Hepatocyte (in vitro differentiated cells): ENCODE results near the gene ARFGEF3. TPM values are rescaled to one million over a fixed set of nuclear protein-coding genes. Genes with fewer than 3 reads are reported as not detected.

Experiments used
- DNase-seq: peaks from one replicate; pipeline ENCODE4 v3.0.0-alpha.2; 2016; ENCODE audit warnings: low spot score
- H2AFZ ChIP-seq: fragments of 200-600 bp; sonication (generic); 2 replicates; pipeline ENCODE4 v1.6.0; 2016; ENCODE audit warnings: antibody characterized with exemption, mild to moderate bottlenecking
- H3K27ac ChIP-seq: fragments of 200-600 bp; sonication (generic); 2 replicates; pipeline ENCODE4 v1.5.1; 2016; ENCODE audit warnings: mild to moderate bottlenecking
- H3K27me3 ChIP-seq: fragments of 200-600 bp; sonication (generic); 2 replicates; pipeline ENCODE4 v1.6.1; 2016
- H3K36me3 ChIP-seq: fragments of 200-600 bp; sonication (generic); replicated peaks from 2 replicates; pipeline ENCODE4 v1.5.1; 2016; ENCODE audit warnings: low read depth; ENCODE audit not compliant: insufficient read depth
- H3K4me1 ChIP-seq: fragments of 200-600 bp; sonication (generic); 2 replicates; pipeline ENCODE4 v1.5.1; 2016; ENCODE audit warnings: mild to moderate bottlenecking, moderate library complexity; ENCODE audit not compliant: insufficient read depth
- H3K4me2 ChIP-seq: fragments of 200-600 bp; sonication (generic); 2 replicates; pipeline ENCODE4 v1.6.0; 2016
- H3K4me3 ChIP-seq: fragments of 200-600 bp; sonication (generic); 2 replicates; pipeline ENCODE4 v1.5.1; 2016; ENCODE audit warnings: mild to moderate bottlenecking
- H3K79me2 ChIP-seq: fragments of 200-600 bp; sonication (generic); 2 replicates; pipeline ENCODE4 v1.6.0; 2017; ENCODE audit warnings: mild to moderate bottlenecking
- H3K9me2 ChIP-seq: fragments of 200-600 bp; sonication (generic); replicated peaks from 2 replicates; pipeline ENCODE4 v1.6.0; 2017; ENCODE audit warnings: mild to moderate bottlenecking; ENCODE audit not compliant: insufficient read depth
- H3K9me3 ChIP-seq: fragments of 200-600 bp; sonication (generic); 2 replicates; pipeline ENCODE4 v1.5.1; 2016; ENCODE audit warnings: low read depth, mild to moderate bottlenecking
- H4K20me1 ChIP-seq: fragments of 200-600 bp; sonication (generic); 2 replicates; pipeline ENCODE4 v1.6.0; 2016; ENCODE audit warnings: mild to moderate bottlenecking; ENCODE audit not compliant: insufficient read depth, poor library complexity, severe bottlenecking
- CTCF ChIP-seq: fragments of 200-600 bp; sonication (generic); IDR thresholded peaks from 2 replicates; pipeline ENCODE4 v1.5.1; 2016; ENCODE audit warnings: antibody characterized with exemption, mild to moderate bottlenecking; ENCODE audit not compliant: poor library complexity
- EZH2 ChIP-seq: fragments of 200-600 bp; sonication (generic); IDR thresholded peaks from 2 replicates; pipeline ENCODE4 v1.6.1; 2016; ENCODE audit warnings: antibody characterized with exemption, mild to moderate bottlenecking, borderline replicate concordance
- EZH2phosphoT487 ChIP-seq: fragments of 200-600 bp; sonication (generic); IDR thresholded peaks from one replicate; pipeline ENCODE4 v1.6.1; 2018; ENCODE audit warnings: antibody characterized with exemption, mild to moderate bottlenecking, low read depth, moderate library complexity; ENCODE audit not compliant: unreplicated experiment, severe bottlenecking
- WGBS: methylation state at CpG from one replicate; pipeline ENCODE4 v1.1.6; 2016; ENCODE audit warnings: low lambda C conversion rate; ENCODE audit errors: missing lambda C conversion rate; 5-methylcytosine and 5-hydroxymethylcytosine counted together
- polyA plus RNA-seq: library from polyadenylated mRNA; unstranded; fragments of >200 nt; fragmentation: Nextera tagmentation; extraction: Ambion mirVana; gene quantifications from 2 replicates; pipeline ENCODE4 v1.2.1, GENCODE V29; 2016
- total RNA-seq: library from RNA; depleted of rRNA; stranded (reverse); fragments of >200 nt; gene quantifications from 2 replicates; pipeline ENCODE4 v1.2.3, GENCODE V29; 2014

Gene ARFGEF3
- total and polyA plus RNA-seq, 2 experiments from 2014 or later: 0.83 to 3.9 TPM

GRCh38 chr6:138227316-138227781 lies 65.6 kb downstream of the ARFGEF3 start:
- H3K9me2 ChIP-seq: no peaks in the 10 kb centered on the region
- DNase-seq: peak; percentile 47
- peaks cover 43% of the 10 kb centered on the region for H3K4me1 ChIP-seq
- WGBS: 49% methylated on average over 8 of the region's 8 CpGs
- H3K27ac ChIP-seq: peak overlapping the region; percentile 52
- no peaks in the 10 kb centered on the region for H3K36me3 ChIP-seq
- no peaks in the 10 kb centered on the region for H3K9me3 ChIP-seq
- no peaks in the 10 kb centered on the region for H3K79me2 ChIP-seq
- H3K4me2 ChIP-seq: peak overlapping the region; percentile 56
- H2AFZ ChIP-seq: peak overlapping the region; percentile 9
- H3K27me3 ChIP-seq: no peaks in the 10 kb centered on the region
- H4K20me1 ChIP-seq: no peaks in the 10 kb centered on the region
- no peak for TF ChIP-seq CTCF
- no peak for TF ChIP-seq EZH2phosphoT487
- TF ChIP-seq EZH2: no peak
- no peak overlapping the region for H3K4me3 ChIP-seq

- TF ChIP-seq EZH2 (no peak), EZH2phosphoT487 (no peak), CTCF (no peak)
- peaks cover 46% of the 10 kb centered on the region for H3K4me1 ChIP-seq
- WGBS: 48% methylated on average over 4 of the region's 4 CpGs
- H3K4me2 ChIP-seq: no peak overlapping the region
- H3K9me3 ChIP-seq: no peaks in the 10 kb centered on the region
- H3K4me3 ChIP-seq: no peak overlapping the region
- H3K9me2 ChIP-seq: no peaks in the 10 kb centered on the region
- no peaks in the 10 kb centered on the region for H3K36me3 ChIP-seq
- no peaks in the 10 kb centered on the region for H3K27me3 ChIP-seq
- DNase-seq: no peak
- no peaks in the 10 kb centered on the region for H4K20me1 ChIP-seq
- peak overlapping the region; percentile 5 for H3K27ac ChIP-seq
- H3K79me2 ChIP-seq: no peaks in the 10 kb centered on the region
- no peak overlapping the region for H2AFZ ChIP-seq
These were observed 67.3 kb downstream of the ARFGEF3 start for GRCh38 chr6:138229072-138229471.

GRCh38 chr6:138229663-138230179 lies 68.0 kb downstream of the ARFGEF3 start:
- Histone ChIP-seq H3K9me3 (no peaks in the 10 kb centered on the region), H2AFZ (no peak overlapping the region), H3K27ac (peak overlapping the region; percentile 85), H3K36me3 (no peaks in the 10 kb centered on the region), H3K9me2 (no peaks in the 10 kb centered on the region), H4K20me1 (no peaks in the 10 kb centered on the region), H3K27me3 (no peaks in the 10 kb centered on the region), H3K4me2 (no peak overlapping the region), H3K4me3 (no peak overlapping the region), H3K79me2 (no peaks in the 10 kb centered on the region), H3K4me1 (peaks cover 46% of the 10 kb centered on the region)
- no peak for TF ChIP-seq EZH2phosphoT487
- TF ChIP-seq CTCF: no peak
- no peak for TF ChIP-seq EZH2
- 65% methylated on average over 11 of the region's 11 CpGs for WGBS
- DNase-seq: no peak

- H3K9me3 ChIP-seq: no peaks in the 10 kb centered on the region
- H3K9me2 ChIP-seq: no peaks in the 10 kb centered on the region
- no peaks in the 10 kb centered on the region for H3K79me2 ChIP-seq
- no peak overlapping the region for H3K4me3 ChIP-seq
- peaks cover 48% of the 10 kb centered on the region for H3K4me1 ChIP-seq
- no peaks in the 10 kb centered on the region for H4K20me1 ChIP-seq
- H3K27me3 ChIP-seq: no peaks in the 10 kb centered on the region
- H3K36me3 ChIP-seq: no peaks in the 10 kb centered on the region
- no peak overlapping the region for H2AFZ ChIP-seq
- peak overlapping the region; percentile 85 for H3K27ac ChIP-seq
- no peak overlapping the region for H3K4me2 ChIP-seq
- TF ChIP-seq EZH2phosphoT487 (no peak), CTCF (no peak), EZH2 (no peak)
- no peak for DNase-seq
These were observed 68.5 kb downstream of the ARFGEF3 start for GRCh38 chr6:138230221-138230620.
